Liver (tissue), 9 donors: Measurements from ENCODE around the gene SLC6A11. TPM values are rescaled to one million over a fixed set of nuclear protein-coding genes. Genes with fewer than 3 reads are reported as not detected.

Experiments used
- DNase-seq: peaks from one replicate; pipeline ENCODE4 v3.0.0-alpha.2; 2017; ENCODE audit warnings: low spot score
- H3K27ac ChIP-seq, 2 donors: one replicate each; pipeline ENCODE4 v1.7.0; 2013; ENCODE audit warnings: inconsistent platforms in 2 of 2, low read length in 2 of 2, control low read depth in 1 of 2, low read depth in 1 of 2, mild to moderate bottlenecking in 1 of 2
- H3K27me3 ChIP-seq, 4 donors: one replicate each; pipeline versions ENCODE4 v1.6.1 to v1.7.0; 2013; ENCODE audit warnings: low read length in 3 of 4, inconsistent platforms in 1 of 4, mild to moderate bottlenecking in 1 of 4, moderate library complexity in 1 of 4; ENCODE audit not compliant: control insufficient read depth in 4 of 4, insufficient read depth in 4 of 4
- H3K36me3 ChIP-seq, 4 donors: one replicate each; pipeline versions ENCODE4 v1.6.1 to v1.7.0; 2013; ENCODE audit warnings: low read length in 3 of 4, mild to moderate bottlenecking in 3 of 4, low read depth in 1 of 4, moderate library complexity in 1 of 4; ENCODE audit not compliant: control insufficient read depth in 4 of 4, insufficient read depth in 3 of 4
- H3K4me1 ChIP-seq, 4 donors: one replicate each; pipeline versions ENCODE4 v1.6.1 to v1.7.0; 2013; ENCODE audit warnings: low read length in 3 of 4, mild to moderate bottlenecking in 3 of 4, moderate library complexity in 1 of 4; ENCODE audit not compliant: control insufficient read depth in 4 of 4, insufficient read depth in 4 of 4
- H3K4me3 ChIP-seq, 3 donors: one replicate each; pipeline versions ENCODE4 v1.6.1 to v1.7.0; 2013; ENCODE audit warnings: low read length in 3 of 3, control low read depth in 1 of 3, low read depth in 1 of 3, mild to moderate bottlenecking in 1 of 3
- H3K9ac ChIP-seq, 2 donors: one replicate each; pipeline ENCODE4 v1.7.0; 2013; ENCODE audit warnings: low read length in 2 of 2, mild to moderate bottlenecking in 2 of 2, moderate library complexity in 2 of 2, control low read depth in 1 of 2, low read depth in 1 of 2
- H3K9me3 ChIP-seq, 4 donors: one replicate each; pipeline versions ENCODE4 v1.6.1 to v1.7.0; 2013; ENCODE audit warnings: low read length in 3 of 4; ENCODE audit not compliant: control insufficient read depth in 4 of 4
- EGR1 ChIP-seq, 2 donors: IDR thresholded peaks; 2 replicates each; pipeline ENCODE4 v1.6.1; 2016 to 2018; ENCODE audit warnings: antibody characterized with exemption in 2 of 2, low read depth in 2 of 2
- FOXA2 ChIP-seq: IDR thresholded peaks from 2 replicates; pipeline ENCODE4 v1.6.1; 2016; ENCODE audit warnings: antibody characterized with exemption
- GABPA ChIP-seq, 2 donors: IDR thresholded peaks in 1 of 2; conservative IDR thresholded peaks in 1 of 2; 2 replicates each; pipeline ENCODE4 v1.6.1; 2016; ENCODE audit warnings: antibody characterized with exemption in 2 of 2, mild to moderate bottlenecking in 1 of 2, moderate library complexity in 1 of 2
- HNF4A ChIP-seq, 2 donors: conservative IDR thresholded peaks; 2 replicates each; pipeline ENCODE4 v1.6.1; 2016; ENCODE audit warnings: antibody characterized with exemption in 2 of 2, mild to moderate bottlenecking in 2 of 2
- HNF4G ChIP-seq: IDR thresholded peaks from 2 replicates; pipeline ENCODE4 v1.6.1; 2016; ENCODE audit warnings: antibody characterized with exemption
- JUND ChIP-seq, 2 donors: IDR thresholded peaks; 2 replicates each; pipeline ENCODE4 v1.6.1; 2016; ENCODE audit warnings: antibody characterized with exemption in 2 of 2
- RAD21 ChIP-seq, 2 donors: IDR thresholded peaks; 2 replicates each; pipeline ENCODE4 v1.6.1; 2016; ENCODE audit warnings: antibody characterized with exemption in 2 of 2, mild to moderate bottlenecking in 2 of 2
- SP1 ChIP-seq: IDR thresholded peaks from 2 replicates; pipeline ENCODE4 v1.6.1; 2018; ENCODE audit warnings: antibody characterized with exemption, mild to moderate bottlenecking
- WGBS: extraction: QIAGEN DNeasy Blood & Tissue Kit; methylation state at CpG from one replicate; pipeline ENCODE4 v1.1.7; 2013; 5-methylcytosine and 5-hydroxymethylcytosine counted together
- polyA plus RNA-seq, 2 donors: library from polyadenylated mRNA; stranded (reverse) in 1 of 2; unstranded in 1 of 2; fragments of 200-250 nt in 1 of 2; fragments of >200 nt in 1 of 2; fragmentation: Nextera tagmentation in 1 of 2; extraction: Ambion mirVana in 1 of 2; gene quantifications; one replicate each; pipeline versions ENCODE4 v1.2.1 to v1.2.3, GENCODE V29; 2013 to 2015
- total RNA-seq, 2 donors: library from RNA; depleted of rRNA; stranded (reverse); fragments of >200 nt; gene quantifications; one replicate each; pipeline ENCODE4 v1.2.3, GENCODE V29; 2014
- TF ChIP-seq, protein P1 (sequence below): IDR thresholded peaks from 2 replicates; pipeline ENCODE4 v1.6.1; 2016; ENCODE audit warnings: antibody characterized with exemption
- TF ChIP-seq, protein P2 (sequence below): IDR thresholded peaks from 2 replicates; pipeline ENCODE4 v1.6.1; 2016; ENCODE audit warnings: antibody characterized with exemption, mild to moderate bottlenecking
- TF ChIP-seq, protein P3 (sequence below): IDR thresholded peaks from 2 replicates; pipeline ENCODE4 v1.6.1; 2016; ENCODE audit warnings: antibody characterized with exemption
- donor health status: healthy.
- donor health status: healthy.
- donor health status: healthy.
- donor health status: healthy.
- donor health status: healthy.

Gene SLC6A11
- total and polyA plus RNA-seq, 4 donors: under 0.01 to 7.1 (median 0.01) TPM; not detected in 1

DNA sequence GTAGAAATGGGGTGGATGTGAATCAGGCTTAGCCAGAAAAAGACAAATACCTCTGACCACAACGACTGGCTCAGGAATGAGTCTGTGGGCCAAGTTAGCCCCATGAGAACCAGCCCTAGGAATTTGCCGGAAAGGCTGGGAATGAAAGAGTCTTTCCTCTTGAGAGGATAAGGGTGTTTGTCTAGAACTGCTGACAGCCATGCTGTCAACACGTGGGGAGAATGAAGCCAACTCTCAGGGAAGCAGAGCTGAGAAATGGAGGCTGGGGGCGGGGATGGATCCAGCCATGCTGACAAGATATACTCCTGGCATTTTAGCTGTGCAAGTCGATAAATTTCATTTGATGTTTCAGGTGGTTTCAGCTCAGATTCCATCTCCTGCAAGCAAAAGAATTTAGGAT lies 165.9 kb downstream of the SLC6A11 start:
- no peak for DNase-seq
- TF ChIP-seq SP1 (no peak), HNF4A (conservative IDR thresholded peaks at IDR 0.05) (no peak), JUND (IDR thresholded peaks at IDR 0.05) (no peak), RAD21 (IDR thresholded peaks at IDR 0.05) (no peak), HNF4G (no peak), GABPA (IDR thresholded peaks at IDR 0.05 in 1 of 2, conservative IDR thresholded peaks at IDR 0.05 in 1 of 2) (no peak), FOXA2 (no peak), EGR1 (IDR thresholded peaks at IDR 0.05; ENCODE audit: low read depth in 2 of 2) (no peak)
- TF ChIP-seq, protein P1, sequence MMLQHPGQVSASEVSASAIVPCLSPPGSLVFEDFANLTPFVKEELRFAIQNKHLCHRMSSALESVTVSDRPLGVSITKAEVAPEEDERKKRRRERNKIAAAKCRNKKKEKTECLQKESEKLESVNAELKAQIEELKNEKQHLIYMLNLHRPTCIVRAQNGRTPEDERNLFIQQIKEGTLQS: no peak
- TF ChIP-seq, protein P2, sequence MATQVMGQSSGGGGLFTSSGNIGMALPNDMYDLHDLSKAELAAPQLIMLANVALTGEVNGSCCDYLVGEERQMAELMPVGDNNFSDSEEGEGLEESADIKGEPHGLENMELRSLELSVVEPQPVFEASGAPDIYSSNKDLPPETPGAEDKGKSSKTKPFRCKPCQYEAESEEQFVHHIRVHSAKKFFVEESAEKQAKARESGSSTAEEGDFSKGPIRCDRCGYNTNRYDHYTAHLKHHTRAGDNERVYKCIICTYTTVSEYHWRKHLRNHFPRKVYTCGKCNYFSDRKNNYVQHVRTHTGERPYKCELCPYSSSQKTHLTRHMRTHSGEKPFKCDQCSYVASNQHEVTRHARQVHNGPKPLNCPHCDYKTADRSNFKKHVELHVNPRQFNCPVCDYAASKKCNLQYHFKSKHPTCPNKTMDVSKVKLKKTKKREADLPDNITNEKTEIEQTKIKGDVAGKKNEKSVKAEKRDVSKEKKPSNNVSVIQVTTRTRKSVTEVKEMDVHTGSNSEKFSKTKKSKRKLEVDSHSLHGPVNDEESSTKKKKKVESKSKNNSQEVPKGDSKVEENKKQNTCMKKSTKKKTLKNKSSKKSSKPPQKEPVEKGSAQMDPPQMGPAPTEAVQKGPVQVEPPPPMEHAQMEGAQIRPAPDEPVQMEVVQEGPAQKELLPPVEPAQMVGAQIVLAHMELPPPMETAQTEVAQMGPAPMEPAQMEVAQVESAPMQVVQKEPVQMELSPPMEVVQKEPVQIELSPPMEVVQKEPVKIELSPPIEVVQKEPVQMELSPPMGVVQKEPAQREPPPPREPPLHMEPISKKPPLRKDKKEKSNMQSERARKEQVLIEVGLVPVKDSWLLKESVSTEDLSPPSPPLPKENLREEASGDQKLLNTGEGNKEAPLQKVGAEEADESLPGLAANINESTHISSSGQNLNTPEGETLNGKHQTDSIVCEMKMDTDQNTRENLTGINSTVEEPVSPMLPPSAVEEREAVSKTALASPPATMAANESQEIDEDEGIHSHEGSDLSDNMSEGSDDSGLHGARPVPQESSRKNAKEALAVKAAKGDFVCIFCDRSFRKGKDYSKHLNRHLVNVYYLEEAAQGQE: no peak
- WGBS: 57% methylated on average over 5 of the region's 5 CpGs
- Histone ChIP-seq H3K4me3 (no peak overlapping the region), H3K9ac (no peak overlapping the region), H3K36me3 (no peaks in the 10 kb centered on the region), H3K4me1 (peaks cover 0 to 28% (median 25%) of the 10 kb centered on the region in 4 donors), H3K27me3 (no peaks in the 10 kb centered on the region), H3K27ac (no peak overlapping the region), H3K9me3 (no peaks in the 10 kb centered on the region)

- peak overlapping the region; percentile 22 to 61 for H3K27ac ChIP-seq
These were observed 166.8 kb downstream of the SLC6A11 start for GRCh38 chr3:10982782-10983181.

More at GRCh38 chr3:10982782-10983181, 166.8 kb downstream of the SLC6A11 start:
- H3K4me3 ChIP-seq: no peak overlapping the region
- H3K9ac ChIP-seq: peak overlapping the region in 1 of 2 donors; percentile 78
- H3K27me3 ChIP-seq: no peaks in the 10 kb centered on the region
- TF ChIP-seq, protein P3, sequence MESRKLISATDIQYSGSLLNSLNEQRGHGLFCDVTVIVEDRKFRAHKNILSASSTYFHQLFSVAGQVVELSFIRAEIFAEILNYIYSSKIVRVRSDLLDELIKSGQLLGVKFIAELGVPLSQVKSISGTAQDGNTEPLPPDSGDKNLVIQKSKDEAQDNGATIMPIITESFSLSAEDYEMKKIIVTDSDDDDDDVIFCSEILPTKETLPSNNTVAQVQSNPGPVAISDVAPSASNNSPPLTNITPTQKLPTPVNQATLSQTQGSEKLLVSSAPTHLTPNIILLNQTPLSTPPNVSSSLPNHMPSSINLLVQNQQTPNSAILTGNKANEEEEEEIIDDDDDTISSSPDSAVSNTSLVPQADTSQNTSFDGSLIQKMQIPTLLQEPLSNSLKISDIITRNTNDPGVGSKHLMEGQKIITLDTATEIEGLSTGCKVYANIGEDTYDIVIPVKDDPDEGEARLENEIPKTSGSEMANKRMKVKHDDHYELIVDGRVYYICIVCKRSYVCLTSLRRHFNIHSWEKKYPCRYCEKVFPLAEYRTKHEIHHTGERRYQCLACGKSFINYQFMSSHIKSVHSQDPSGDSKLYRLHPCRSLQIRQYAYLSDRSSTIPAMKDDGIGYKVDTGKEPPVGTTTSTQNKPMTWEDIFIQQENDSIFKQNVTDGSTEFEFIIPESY: no peak
- no peaks in the 10 kb centered on the region for H3K36me3 ChIP-seq
- peaks cover 0 to 34% (median 33%) of the 10 kb centered on the region in 4 donors for H3K4me1 ChIP-seq
- no peak for DNase-seq
- H3K9me3 ChIP-seq: no peaks in the 10 kb centered on the region
- 2% methylated on average over 4 of the region's 4 CpGs for WGBS
